Fibroblast of lung (primary cell): ENCODE results near the gene COX14.

Experiments used
- EZH2 ChIP-seq: IDR thresholded peaks from 2 replicates; pipeline ENCODE4 v1.5.1; 2012; ENCODE audit warnings: low read length, control low read depth, mild to moderate bottlenecking; ENCODE audit errors: missing control alignments
- TF ChIP-seq, protein P1 (sequence below), 2 donors: IDR thresholded peaks in 1 of 2; conservative IDR thresholded peaks in 1 of 2; 1 replicate in 1 of 2; 2 replicates in 1 of 2; pipeline ENCODE4 v1.5.1; 2011 to 2012; ENCODE audit warnings: low read length in 2 of 2, control low read depth in 1 of 2, inconsistent platforms in 1 of 2, low read depth in 1 of 2, mild to moderate bottlenecking in 1 of 2

DNA sequence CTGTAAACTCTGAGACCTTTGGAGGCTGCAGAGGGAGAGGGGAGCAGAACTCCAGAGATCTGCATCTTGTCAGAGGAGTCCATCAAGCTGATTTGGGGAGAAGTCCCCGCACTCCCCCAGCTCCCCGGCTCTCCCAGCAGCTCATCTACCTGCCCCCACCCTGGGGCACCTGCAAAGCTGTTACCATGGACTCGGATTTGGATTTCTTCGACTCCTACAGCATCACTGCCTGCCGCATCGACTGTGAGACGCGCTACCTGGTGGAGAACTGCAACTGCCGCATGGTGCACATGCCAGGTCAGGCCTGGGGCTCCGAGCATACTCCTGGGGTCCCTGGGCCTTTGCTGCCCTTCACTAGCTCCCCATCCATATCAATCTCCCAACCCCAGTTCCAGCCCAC lies 33.8 kb upstream of the COX14 start:
- TF ChIP-seq, protein P1, sequence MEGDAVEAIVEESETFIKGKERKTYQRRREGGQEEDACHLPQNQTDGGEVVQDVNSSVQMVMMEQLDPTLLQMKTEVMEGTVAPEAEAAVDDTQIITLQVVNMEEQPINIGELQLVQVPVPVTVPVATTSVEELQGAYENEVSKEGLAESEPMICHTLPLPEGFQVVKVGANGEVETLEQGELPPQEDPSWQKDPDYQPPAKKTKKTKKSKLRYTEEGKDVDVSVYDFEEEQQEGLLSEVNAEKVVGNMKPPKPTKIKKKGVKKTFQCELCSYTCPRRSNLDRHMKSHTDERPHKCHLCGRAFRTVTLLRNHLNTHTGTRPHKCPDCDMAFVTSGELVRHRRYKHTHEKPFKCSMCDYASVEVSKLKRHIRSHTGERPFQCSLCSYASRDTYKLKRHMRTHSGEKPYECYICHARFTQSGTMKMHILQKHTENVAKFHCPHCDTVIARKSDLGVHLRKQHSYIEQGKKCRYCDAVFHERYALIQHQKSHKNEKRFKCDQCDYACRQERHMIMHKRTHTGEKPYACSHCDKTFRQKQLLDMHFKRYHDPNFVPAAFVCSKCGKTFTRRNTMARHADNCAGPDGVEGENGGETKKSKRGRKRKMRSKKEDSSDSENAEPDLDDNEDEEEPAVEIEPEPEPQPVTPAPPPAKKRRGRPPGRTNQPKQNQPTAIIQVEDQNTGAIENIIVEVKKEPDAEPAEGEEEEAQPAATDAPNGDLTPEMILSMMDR (conservative IDR thresholded peaks at IDR 0.05 in 1 of 2, IDR thresholded peaks at IDR 0.05 in 1 of 2; ENCODE audit: low read depth in 1 of 2, low read length in 2 of 2), result no peak
- no peak for TF ChIP-seq EZH2
